ENCODE measurements around the gene PRKG1.
"Not testable (repeated sequence)": the region's sequence is repeated elsewhere in the genome, so short reads cannot be mapped to it uniquely, and the experiment has no call there.

Gene PRKG1

GRCh38 chr10:52233351-52233991 is 1159.2 kb downstream of the PRKG1 start:
- not testable (repeated sequence) for H3K27ac ChIP-seq (ENCODE audit: low read depth, low read length, severe bottlenecking); H3K4me1 ChIP-seq (ENCODE audit: control insufficient read depth, insufficient read depth, low read length, poor library complexity, severe bottlenecking); H3K36me3 ChIP-seq (ENCODE audit: control insufficient read depth, insufficient read depth, low read length); H3K4me3 ChIP-seq (ENCODE audit: extremely low read depth, insufficient read depth, low read length, poor library complexity, severe bottlenecking); H3K9me3 ChIP-seq (ENCODE audit: control insufficient read depth, low read length)
- WGBS, 2 experiments (ENCODE audit: insufficient coverage in 2 of 2), result no CpG with 5 or more reads among the region's 34 CpGs

- H3K36me3 ChIP-seq (ENCODE audit: control insufficient read depth, insufficient read depth, low read length), result no peaks in the 10 kb centered on the region
- WGBS, 2 experiments (ENCODE audit: insufficient coverage in 2 of 2), result no CpG with 5 or more reads among the region's 1 CpG
- no peaks in the 10 kb centered on the region for H3K4me1 ChIP-seq (ENCODE audit: control insufficient read depth, insufficient read depth, low read length, poor library complexity, severe bottlenecking)
- H3K27ac ChIP-seq (ENCODE audit: low read depth, low read length, severe bottlenecking), result no peak overlapping the region
- no peaks in the 10 kb centered on the region for H3K9me3 ChIP-seq (ENCODE audit: control insufficient read depth, low read length)
- no peak overlapping the region for H3K4me3 ChIP-seq (ENCODE audit: extremely low read depth, insufficient read depth, low read length, poor library complexity, severe bottlenecking)
Measured at GRCh38 chr10:52239771-52240170, 1165.5 kb downstream of the PRKG1 start.

GRCh38 chr10:52245547-52245946 is 1171.3 kb downstream of the PRKG1 start:
- Histone ChIP-seq H3K9me3 (ENCODE audit: control insufficient read depth, low read length) (no peaks in the 10 kb centered on the region), H3K27ac (ENCODE audit: low read depth, low read length, severe bottlenecking) (no peak overlapping the region), H3K4me3 (ENCODE audit: extremely low read depth, insufficient read depth, low read length, poor library complexity, severe bottlenecking) (no peak overlapping the region), H3K4me1 (ENCODE audit: control insufficient read depth, insufficient read depth, low read length, poor library complexity, severe bottlenecking) (no peaks in the 10 kb centered on the region), H3K36me3 (ENCODE audit: control insufficient read depth, insufficient read depth, low read length) (no peaks in the 10 kb centered on the region)
- WGBS, 2 experiments (ENCODE audit: insufficient coverage in 2 of 2), result no CpG with 5 or more reads among the region's 2 CpGs

GRCh38 chr10:52247929-52248328 is 1173.6 kb downstream of the PRKG1 start:
- not testable (repeated sequence) for H3K4me3 ChIP-seq (ENCODE audit: extremely low read depth, insufficient read depth, low read length, poor library complexity, severe bottlenecking); H3K27ac ChIP-seq (ENCODE audit: low read depth, low read length, severe bottlenecking); H3K4me1 ChIP-seq (ENCODE audit: control insufficient read depth, insufficient read depth, low read length, poor library complexity, severe bottlenecking); H3K9me3 ChIP-seq (ENCODE audit: control insufficient read depth, low read length); H3K36me3 ChIP-seq (ENCODE audit: control insufficient read depth, insufficient read depth, low read length)
- WGBS, 2 experiments (ENCODE audit: insufficient coverage in 2 of 2), result 81% methylated on average over 3 of the region's 7 CpGs; no CpG with 5 or more reads in 1 of the 2 experiments

- Histone ChIP-seq H3K4me3 (ENCODE audit: extremely low read depth, insufficient read depth, low read length, poor library complexity, severe bottlenecking) (no peak overlapping the region), H3K27ac (ENCODE audit: low read depth, low read length, severe bottlenecking) (no peak overlapping the region), H3K4me1 (ENCODE audit: control insufficient read depth, insufficient read depth, low read length, poor library complexity, severe bottlenecking) (no peaks in the 10 kb centered on the region), H3K9me3 (ENCODE audit: control insufficient read depth, low read length) (no peaks in the 10 kb centered on the region), H3K36me3 (ENCODE audit: control insufficient read depth, insufficient read depth, low read length) (no peaks in the 10 kb centered on the region)
- WGBS, 2 experiments (ENCODE audit: insufficient coverage in 2 of 2), result 100% methylated on average over 1 of the region's 4 CpGs; no CpG with 5 or more reads in 1 of the 2 experiments
Measured at GRCh38 chr10:52248697-52249306, 1174.5 kb downstream of the PRKG1 start.

GRCh38 chr10:52249850-52250395 is 1175.6 kb downstream of the PRKG1 start:
- Histone ChIP-seq H3K4me3 (ENCODE audit: extremely low read depth, insufficient read depth, low read length, poor library complexity, severe bottlenecking) (no peak overlapping the region), H3K4me1 (ENCODE audit: control insufficient read depth, insufficient read depth, low read length, poor library complexity, severe bottlenecking) (no peaks in the 10 kb centered on the region), H3K36me3 (ENCODE audit: control insufficient read depth, insufficient read depth, low read length) (no peaks in the 10 kb centered on the region), H3K9me3 (ENCODE audit: control insufficient read depth, low read length) (no peaks in the 10 kb centered on the region), H3K27ac (ENCODE audit: low read depth, low read length, severe bottlenecking) (no peak overlapping the region)
- 93 to 98% methylated on average over 4 to 6 of the region's 6 CpGs for WGBS, 2 experiments (ENCODE audit: insufficient coverage in 2 of 2)

- H3K9me3 ChIP-seq (ENCODE audit: control insufficient read depth, low read length), result no peaks in the 10 kb centered on the region
- no peaks in the 10 kb centered on the region for H3K36me3 ChIP-seq (ENCODE audit: control insufficient read depth, insufficient read depth, low read length)
- H3K4me1 ChIP-seq (ENCODE audit: control insufficient read depth, insufficient read depth, low read length, poor library complexity, severe bottlenecking), result no peaks in the 10 kb centered on the region
- 100% methylated on average over 1 of the region's 3 CpGs; no CpG with 5 or more reads in 1 of the 2 experiments for WGBS, 2 experiments (ENCODE audit: insufficient coverage in 2 of 2)
- no peak overlapping the region for H3K27ac ChIP-seq (ENCODE audit: low read depth, low read length, severe bottlenecking)
- no peak overlapping the region for H3K4me3 ChIP-seq (ENCODE audit: extremely low read depth, insufficient read depth, low read length, poor library complexity, severe bottlenecking)
Measured at GRCh38 chr10:52250510-52250909, 1176.2 kb downstream of the PRKG1 start.

- Histone ChIP-seq H3K36me3 (ENCODE audit: control insufficient read depth, insufficient read depth, low read length) (no peaks in the 10 kb centered on the region), H3K9me3 (ENCODE audit: control insufficient read depth, low read length) (no peaks in the 10 kb centered on the region), H3K4me1 (ENCODE audit: control insufficient read depth, insufficient read depth, low read length, poor library complexity, severe bottlenecking) (no peaks in the 10 kb centered on the region), H3K27ac (ENCODE audit: low read depth, low read length, severe bottlenecking) (no peak overlapping the region), H3K4me3 (ENCODE audit: extremely low read depth, insufficient read depth, low read length, poor library complexity, severe bottlenecking) (no peak overlapping the region)
- WGBS, 2 experiments (ENCODE audit: insufficient coverage in 2 of 2), result 80 to 100% methylated on average over 1 of the region's 3 CpGs
Measured at GRCh38 chr10:52252307-52252706, 1178.0 kb downstream of the PRKG1 start.

- 90 to 100% methylated on average over 1 to 2 of the region's 6 CpGs for WGBS, 2 experiments (ENCODE audit: insufficient coverage in 2 of 2)
- no peaks in the 10 kb centered on the region for H3K4me1 ChIP-seq (ENCODE audit: control insufficient read depth, insufficient read depth, low read length, poor library complexity, severe bottlenecking)
- no peak overlapping the region for H3K27ac ChIP-seq (ENCODE audit: low read depth, low read length, severe bottlenecking)
Measured at GRCh38 chr10:52256832-52257691, 1182.8 kb downstream of the PRKG1 start.

GRCh38 chr10:52257692-52258075 is 1183.4 kb downstream of the PRKG1 start:
- WGBS, 2 experiments (ENCODE audit: insufficient coverage in 2 of 2), result no CpG with 5 or more reads among the region's 1 CpG
- Histone ChIP-seq H3K9me3 (ENCODE audit: control insufficient read depth, low read length) (no peaks in the 10 kb centered on the region), H3K36me3 (ENCODE audit: control insufficient read depth, insufficient read depth, low read length) (no peaks in the 10 kb centered on the region), H3K4me1 (ENCODE audit: control insufficient read depth, insufficient read depth, low read length, poor library complexity, severe bottlenecking) (no peaks in the 10 kb centered on the region), H3K4me3 (ENCODE audit: extremely low read depth, insufficient read depth, low read length, poor library complexity, severe bottlenecking) (no peak overlapping the region), H3K27ac (ENCODE audit: low read depth, low read length, severe bottlenecking) (no peak overlapping the region)

More at GRCh38 chr10:52256832-52257691, 1182.8 kb downstream of the PRKG1 start:
- Histone ChIP-seq H3K4me3 (ENCODE audit: extremely low read depth, insufficient read depth, low read length, poor library complexity, severe bottlenecking) (no peak overlapping the region), H3K9me3 (ENCODE audit: control insufficient read depth, low read length) (no peaks in the 10 kb centered on the region), H3K36me3 (ENCODE audit: control insufficient read depth, insufficient read depth, low read length) (no peaks in the 10 kb centered on the region)
